CD4-positive, CD25-positive, alpha-beta regulatory T cell (primary cell): Measurements from ENCODE around the gene CCNB3. TPM values are rescaled to one million over a fixed set of nuclear protein-coding genes. Genes with fewer than 3 reads are reported as not detected.
A peak's percentile ranks its signal among the peaks of the same experiment; 100 is the strongest.

Experiments used
- ATAC-seq, 2 donors: fragments of 150-1000 bp; cut with Tn5 transposase; one replicate each; pipeline ENCODE4 v1.10.0; 2021; ENCODE audit warnings: low read depth in 2 of 2, moderate number of reproducible peaks in 2 of 2, moderate library complexity in 1 of 2
- DNase-seq, 3 donors: peaks; one replicate each; pipeline versions ENCODE4 v3.0.0 to v3.0.0-alpha.2; 2012 to 2022; ENCODE audit warnings: mixed read lengths in 1 of 3
- H3K27ac ChIP-seq: one replicate; pipeline ENCODE4 v1.7.0; 2013; ENCODE audit warnings: mild to moderate bottlenecking, low read length; ENCODE audit not compliant: insufficient read depth, poor library complexity, severe bottlenecking
- H3K27me3 ChIP-seq: one replicate; pipeline ENCODE4 v1.7.0; 2013; ENCODE audit warnings: low read length; ENCODE audit not compliant: control insufficient read depth, insufficient read depth
- H3K36me3 ChIP-seq: one replicate; pipeline ENCODE4 v1.7.0; 2013; ENCODE audit warnings: mild to moderate bottlenecking, low read length, moderate library complexity; ENCODE audit not compliant: control insufficient read depth, insufficient read depth
- H3K4me1 ChIP-seq: 2 replicates; pipeline ENCODE4 v1.7.0; 2013; ENCODE audit warnings: mild to moderate bottlenecking, low read length; ENCODE audit not compliant: insufficient read depth, control insufficient read depth, poor library complexity, severe bottlenecking
- H3K4me3 ChIP-seq: one replicate; pipeline ENCODE4 v1.7.0; 2013; ENCODE audit warnings: low read depth, mild to moderate bottlenecking, low read length, moderate library complexity
- H3K9me3 ChIP-seq, 2 experiments: 1 replicate in 1 of 2; 2 replicates in 1 of 2; pipeline ENCODE4 v1.7.0; 2013; ENCODE audit warnings: low read length in 2 of 2, mild to moderate bottlenecking in 1 of 2, moderate library complexity in 1 of 2; ENCODE audit not compliant: control insufficient read depth in 2 of 2
- H3K27ac Mint-ChIP-seq, 3 donors: one replicate each; pipeline ENCODE4 v1.8.0; 2020 to 2022; ENCODE audit warnings: mild to moderate bottlenecking in 3 of 3, mixed read lengths in 3 of 3, moderate library complexity in 2 of 3
- H3K27me3 Mint-ChIP-seq: one replicate; pipeline ENCODE4 v1.8.0; 2022; ENCODE audit warnings: mild to moderate bottlenecking, mixed read lengths
- H3K36me3 Mint-ChIP-seq: one replicate; pipeline ENCODE4 v1.8.0; 2020; ENCODE audit warnings: mixed read lengths
- H3K4me1 Mint-ChIP-seq, 4 donors: one replicate each; pipeline ENCODE4 v1.8.0; 2020 to 2022; ENCODE audit warnings: mixed read lengths in 4 of 4, mild to moderate bottlenecking in 1 of 4
- H3K4me3 Mint-ChIP-seq, 4 donors: one replicate each; pipeline ENCODE4 v1.8.0; 2020 to 2022; ENCODE audit warnings: mild to moderate bottlenecking in 4 of 4, mixed read lengths in 4 of 4, moderate library complexity in 3 of 4
- H3K9me3 Mint-ChIP-seq, 7 donors: one replicate each; pipeline ENCODE4 v1.8.0; 2020 to 2022; ENCODE audit warnings: mixed read lengths in 7 of 7, mild to moderate bottlenecking in 3 of 7, moderate library complexity in 2 of 7
- polyA plus RNA-seq, 4 donors: library from polyadenylated mRNA; unstranded; fragments of 300-500 nt; fragmentation: Illumina TruSeq; gene quantifications; one replicate each; pipeline ENCODE4 v1.2.3, GENCODE V29; 2021
- total RNA-seq: library from RNA; stranded (reverse); gene quantifications from one replicate; pipeline ENCODE4 v1.2.3, GENCODE V29; 2022

CCNB3 gene, protein sequence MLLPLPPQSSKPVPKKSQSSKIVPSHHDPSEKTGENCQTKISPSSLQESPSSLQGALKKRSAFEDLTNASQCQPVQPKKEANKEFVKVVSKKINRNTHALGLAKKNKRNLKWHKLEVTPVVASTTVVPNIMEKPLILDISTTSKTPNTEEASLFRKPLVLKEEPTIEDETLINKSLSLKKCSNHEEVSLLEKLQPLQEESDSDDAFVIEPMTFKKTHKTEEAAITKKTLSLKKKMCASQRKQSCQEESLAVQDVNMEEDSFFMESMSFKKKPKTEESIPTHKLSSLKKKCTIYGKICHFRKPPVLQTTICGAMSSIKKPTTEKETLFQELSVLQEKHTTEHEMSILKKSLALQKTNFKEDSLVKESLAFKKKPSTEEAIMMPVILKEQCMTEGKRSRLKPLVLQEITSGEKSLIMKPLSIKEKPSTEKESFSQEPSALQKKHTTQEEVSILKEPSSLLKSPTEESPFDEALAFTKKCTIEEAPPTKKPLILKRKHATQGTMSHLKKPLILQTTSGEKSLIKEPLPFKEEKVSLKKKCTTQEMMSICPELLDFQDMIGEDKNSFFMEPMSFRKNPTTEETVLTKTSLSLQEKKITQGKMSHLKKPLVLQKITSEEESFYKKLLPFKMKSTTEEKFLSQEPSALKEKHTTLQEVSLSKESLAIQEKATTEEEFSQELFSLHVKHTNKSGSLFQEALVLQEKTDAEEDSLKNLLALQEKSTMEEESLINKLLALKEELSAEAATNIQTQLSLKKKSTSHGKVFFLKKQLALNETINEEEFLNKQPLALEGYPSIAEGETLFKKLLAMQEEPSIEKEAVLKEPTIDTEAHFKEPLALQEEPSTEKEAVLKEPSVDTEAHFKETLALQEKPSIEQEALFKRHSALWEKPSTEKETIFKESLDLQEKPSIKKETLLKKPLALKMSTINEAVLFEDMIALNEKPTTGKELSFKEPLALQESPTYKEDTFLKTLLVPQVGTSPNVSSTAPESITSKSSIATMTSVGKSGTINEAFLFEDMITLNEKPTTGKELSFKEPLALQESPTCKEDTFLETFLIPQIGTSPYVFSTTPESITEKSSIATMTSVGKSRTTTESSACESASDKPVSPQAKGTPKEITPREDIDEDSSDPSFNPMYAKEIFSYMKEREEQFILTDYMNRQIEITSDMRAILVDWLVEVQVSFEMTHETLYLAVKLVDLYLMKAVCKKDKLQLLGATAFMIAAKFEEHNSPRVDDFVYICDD (N-terminal part only)
- total RNA-seq: 0.07 TPM
- not detected for polyA plus RNA-seq

DNA sequence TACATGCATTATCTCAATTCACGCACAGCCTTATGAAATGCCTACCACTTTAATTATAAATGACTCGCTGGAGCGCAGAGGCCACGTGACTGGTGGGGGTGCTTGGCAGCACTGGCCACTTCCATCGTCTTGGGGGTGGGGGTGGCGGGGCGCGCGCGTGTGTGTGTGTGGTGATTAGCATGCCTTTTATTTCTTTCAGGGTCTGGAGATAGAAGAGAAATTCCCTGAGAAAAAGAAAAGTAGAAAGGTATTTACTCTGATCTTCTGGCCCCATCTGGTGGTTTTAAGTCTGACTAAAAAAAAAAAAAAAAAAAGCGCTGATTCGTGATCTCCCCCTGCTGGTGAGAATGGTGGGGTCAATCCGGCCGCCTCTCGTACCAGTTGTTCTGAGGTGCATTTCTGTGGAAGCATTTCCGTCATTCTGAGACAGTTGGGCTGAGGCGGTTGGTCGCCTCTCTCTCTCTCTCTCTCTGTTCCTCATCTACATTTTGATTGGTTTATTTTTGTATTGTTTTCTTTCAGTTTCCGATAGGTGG, at the start of gene CCNB3:
TSS of gene CCNB3 (plus strand) at position 402 of the 536 bp plus-strand sequence. CDS start 80,399 bp downstream, outside the sequence.
- H3K9me3 ChIP-seq: no peaks in the 10 kb centered on the region
- peak within 1 kb of the TSS; percentile 51 for H3K27ac ChIP-seq
- no peaks in the 10 kb centered on the region for H3K27me3 ChIP-seq
- no peaks in the 10 kb centered on the region for H3K9me3 Mint-ChIP-seq
- H3K4me1 Mint-ChIP-seq: peaks cover 4 to 13% (median 8%) of the 10 kb centered on the region in 4 donors
- peak within 1 kb of the TSS; percentile 72 to 83 (median 80) for H3K4me3 Mint-ChIP-seq
- H3K36me3 ChIP-seq: no peaks in the 10 kb centered on the region
- no peaks in the 10 kb centered on the region for H3K36me3 Mint-ChIP-seq
- peak within 1 kb of the TSS; percentile 64 for H3K4me3 ChIP-seq
- H3K27me3 Mint-ChIP-seq: no peaks in the 10 kb centered on the region
- ATAC-seq: peak; percentile 91 to 92
- no peaks in the 10 kb centered on the region for H3K4me1 ChIP-seq
- peak; percentile 46 to 88 (median 78) for DNase-seq
- peak within 1 kb of the TSS; percentile 66 to 79 (median 72) for H3K27ac Mint-ChIP-seq

DNA sequence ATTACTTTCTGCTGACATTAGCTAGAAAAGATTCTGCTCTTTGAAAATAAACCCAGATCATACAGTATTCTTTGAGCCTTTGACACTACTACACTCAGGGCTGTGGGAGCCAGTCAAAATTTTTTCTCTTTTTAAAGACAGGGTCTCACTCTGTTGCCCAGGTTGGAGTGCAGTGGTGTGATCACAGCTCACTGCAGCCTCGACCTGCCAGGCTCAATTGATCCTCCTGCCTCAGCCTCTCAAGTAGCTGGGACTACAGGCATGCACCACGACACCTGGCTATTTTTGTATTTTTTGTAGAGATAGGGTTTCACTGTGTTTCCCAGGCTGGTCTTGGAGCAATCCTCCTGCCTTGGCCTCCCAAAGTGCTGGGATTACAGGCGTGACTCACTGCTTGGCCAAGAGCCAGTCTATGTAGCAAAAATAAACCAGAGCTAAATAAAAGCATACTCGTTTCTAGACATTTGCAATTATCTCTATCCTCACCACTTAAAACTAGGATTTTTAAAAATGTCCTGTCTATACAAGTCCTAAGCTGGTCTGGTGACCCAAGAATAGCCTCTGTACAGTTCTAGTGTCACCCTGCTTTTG, 46.9 kb upstream of the CCNB3 start:
- Mint-ChIP-seq H3K27ac (no peak overlapping the region), H3K27me3 (peaks cover 4% of the 10 kb centered on the region), H3K4me3 (no peak overlapping the region), H3K4me1 (no peaks in the 10 kb centered on the region), H3K36me3 (no peaks in the 10 kb centered on the region), H3K9me3 (no peaks in the 10 kb centered on the region)
- H3K4me1 ChIP-seq: no peaks in the 10 kb centered on the region
- H3K4me3 ChIP-seq: no peak overlapping the region
- no peak for ATAC-seq
- no peak overlapping the region for H3K27ac ChIP-seq
- H3K27me3 ChIP-seq: no peaks in the 10 kb centered on the region
- H3K9me3 ChIP-seq: no peaks in the 10 kb centered on the region
- H3K36me3 ChIP-seq: no peaks in the 10 kb centered on the region
- DNase-seq: no peak

DNA sequence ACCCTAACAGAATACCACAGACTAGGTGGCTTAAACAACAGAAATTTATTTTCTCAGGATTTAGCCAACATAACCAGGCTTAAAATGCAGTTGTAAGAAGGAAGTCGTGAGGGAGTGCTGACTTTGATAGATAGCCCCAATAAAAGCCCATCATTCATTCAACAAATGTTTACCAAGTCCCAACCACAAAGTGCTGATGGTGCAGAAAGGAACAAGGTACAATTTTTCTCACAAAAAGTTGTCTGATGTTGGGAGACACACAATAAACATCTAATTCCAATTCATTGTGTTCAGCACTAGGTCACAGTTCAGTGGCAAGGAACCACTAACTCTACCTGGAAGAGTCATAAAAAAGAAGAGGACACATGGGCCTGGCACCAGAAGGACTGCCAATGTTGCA, 46.0 kb upstream of the CCNB3 start:
- Mint-ChIP-seq H3K36me3 (no peaks in the 10 kb centered on the region), H3K4me1 (no peaks in the 10 kb centered on the region), H3K4me3 (no peak overlapping the region), H3K27me3 (peaks cover 4% of the 10 kb centered on the region), H3K9me3 (no peaks in the 10 kb centered on the region), H3K27ac (no peak overlapping the region)
- no peaks in the 10 kb centered on the region for H3K27me3 ChIP-seq
- ATAC-seq: no peak
- DNase-seq: no peak
- no peaks in the 10 kb centered on the region for H3K4me1 ChIP-seq
- H3K9me3 ChIP-seq: no peaks in the 10 kb centered on the region
- no peak overlapping the region for H3K27ac ChIP-seq
- H3K36me3 ChIP-seq: no peaks in the 10 kb centered on the region
- H3K4me3 ChIP-seq: no peak overlapping the region

DNA sequence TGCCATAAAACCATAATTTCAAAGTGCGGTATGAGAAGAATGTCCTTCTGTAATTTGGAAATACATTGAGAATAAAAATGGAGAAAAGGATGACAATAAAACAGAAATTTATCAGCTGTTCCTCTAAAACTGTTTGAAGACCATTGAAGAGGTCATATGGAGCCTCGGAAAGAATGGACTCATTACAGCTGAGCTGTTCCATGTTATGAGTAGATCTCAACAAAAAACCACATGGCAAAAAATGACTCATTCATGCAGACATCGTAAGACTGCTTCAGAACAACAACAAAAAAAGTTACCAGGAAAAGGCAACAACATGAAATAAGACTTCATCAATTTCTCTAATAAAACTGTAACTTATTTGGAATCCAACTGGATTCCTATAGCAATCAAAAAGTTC, 43.4 kb upstream of the CCNB3 start:
- Mint-ChIP-seq H3K27me3 (peaks cover 4% of the 10 kb centered on the region), H3K4me3 (no peak overlapping the region), H3K4me1 (no peaks in the 10 kb centered on the region), H3K27ac (no peak overlapping the region), H3K36me3 (no peaks in the 10 kb centered on the region), H3K9me3 (no peaks in the 10 kb centered on the region)
- no peaks in the 10 kb centered on the region for H3K9me3 ChIP-seq
- H3K27ac ChIP-seq: no peak overlapping the region
- H3K27me3 ChIP-seq: no peaks in the 10 kb centered on the region
- ATAC-seq: no peak
- H3K36me3 ChIP-seq: no peaks in the 10 kb centered on the region
- DNase-seq: no peak
- no peak overlapping the region for H3K4me3 ChIP-seq
- no peaks in the 10 kb centered on the region for H3K4me1 ChIP-seq

DNA sequence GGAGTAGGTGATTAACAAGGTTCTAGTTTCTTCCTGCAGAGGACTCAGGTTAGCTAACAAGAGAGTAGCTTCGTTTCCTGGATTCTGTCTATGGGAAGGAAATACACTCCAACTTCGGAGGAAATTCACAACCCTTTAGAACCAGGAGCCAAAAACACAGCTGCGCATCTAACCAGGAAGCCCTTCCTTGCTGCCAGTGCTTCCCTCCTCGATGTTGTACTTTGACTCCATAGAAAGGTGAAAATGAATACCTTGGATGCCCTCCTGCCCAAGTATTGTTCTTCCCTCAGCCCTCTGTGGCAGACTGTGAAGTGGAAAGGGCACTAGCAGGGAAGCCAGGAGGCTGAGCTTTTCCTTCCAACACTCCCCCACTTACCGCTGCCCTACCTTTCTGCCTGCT, 38.8 kb upstream of the CCNB3 start:
- Histone ChIP-seq H3K36me3 (no peaks in the 10 kb centered on the region), H3K4me1 (no peaks in the 10 kb centered on the region), H3K27me3 (no peaks in the 10 kb centered on the region), H3K4me3 (no peak overlapping the region), H3K27ac (no peak overlapping the region), H3K9me3 (no peaks in the 10 kb centered on the region)
- H3K9me3 Mint-ChIP-seq: no peaks in the 10 kb centered on the region
- H3K36me3 Mint-ChIP-seq: no peaks in the 10 kb centered on the region
- DNase-seq (no peak), ATAC-seq (no peak)
- no peak overlapping the region for H3K27ac Mint-ChIP-seq
- peaks cover 0 to 7% (median 0%) of the 10 kb centered on the region in 4 donors for H3K4me1 Mint-ChIP-seq
- peaks cover 6% of the 10 kb centered on the region for H3K27me3 Mint-ChIP-seq
- H3K4me3 Mint-ChIP-seq: no peak overlapping the region

DNA sequence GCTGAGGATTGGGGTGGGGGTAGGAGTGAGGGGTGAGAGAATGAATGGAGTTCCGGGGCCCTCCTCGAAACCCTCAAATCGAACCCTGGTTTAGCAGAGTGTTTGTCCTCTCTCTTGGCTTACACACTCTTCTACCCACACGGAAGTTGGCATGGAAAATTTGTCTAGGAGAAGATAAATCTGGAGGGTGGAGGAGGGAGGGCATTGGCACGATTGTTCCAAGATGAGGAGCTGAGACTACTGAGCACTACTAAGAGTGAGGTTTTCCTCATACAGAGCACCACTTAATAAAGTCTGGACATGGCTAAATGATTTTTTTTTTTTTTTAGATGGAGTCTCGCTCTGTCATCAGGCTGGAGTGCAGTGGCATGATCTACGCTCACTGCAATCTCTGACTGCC, 37.2 kb upstream of the CCNB3 start:
- Histone ChIP-seq H3K4me1 (no peaks in the 10 kb centered on the region), H3K27ac (no peak overlapping the region), H3K4me3 (no peak overlapping the region), H3K9me3 (no peaks in the 10 kb centered on the region), H3K36me3 (no peaks in the 10 kb centered on the region), H3K27me3 (no peaks in the 10 kb centered on the region)
- no peak for ATAC-seq
- Mint-ChIP-seq H3K9me3 (no peaks in the 10 kb centered on the region), H3K36me3 (no peaks in the 10 kb centered on the region), H3K27me3 (peaks cover 4% of the 10 kb centered on the region), H3K4me1 (peaks cover 0 to 7% (median 0%) of the 10 kb centered on the region in 4 donors), H3K4me3 (no peak overlapping the region), H3K27ac (no peak overlapping the region)
- no peak for DNase-seq

DNA sequence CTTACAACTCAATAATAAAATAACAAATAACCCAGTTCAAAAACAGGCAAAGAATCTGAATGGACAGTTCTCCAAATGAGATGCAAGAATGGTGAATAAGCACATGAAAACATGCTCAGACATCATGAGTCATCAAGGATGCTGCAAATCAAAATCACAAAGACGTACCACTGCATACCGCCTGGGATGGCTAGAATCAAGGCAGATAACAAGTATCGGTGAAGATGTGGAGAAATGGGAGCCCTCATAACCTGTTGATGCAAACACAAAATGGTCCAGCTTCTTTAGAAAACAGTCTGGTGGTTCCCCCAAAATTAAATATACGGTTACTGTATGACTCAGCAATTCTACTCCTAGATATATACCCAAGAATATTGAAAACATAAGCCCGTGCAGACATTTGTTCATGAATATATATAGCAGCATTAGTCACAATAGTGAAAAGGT, 36.3 kb upstream of the CCNB3 start:
- Mint-ChIP-seq H3K36me3 (no peaks in the 10 kb centered on the region), H3K27me3 (peaks cover 4% of the 10 kb centered on the region), H3K4me1 (peaks cover 0 to 7% (median 0%) of the 10 kb centered on the region in 4 donors), H3K4me3 (no peak overlapping the region), H3K9me3 (peaks cover 0 to 1% (median 0%) of the 10 kb centered on the region in 7 donors), H3K27ac (no peak overlapping the region)
- DNase-seq (no peak), ATAC-seq (no peak)
- no peaks in the 10 kb centered on the region for H3K27me3 ChIP-seq
- no peak overlapping the region for H3K4me3 ChIP-seq
- no peak overlapping the region for H3K27ac ChIP-seq
- no peaks in the 10 kb centered on the region for H3K4me1 ChIP-seq
- H3K36me3 ChIP-seq: no peaks in the 10 kb centered on the region
- H3K9me3 ChIP-seq: no peaks in the 10 kb centered on the region
